HEK293 (cell line): ENCODE data around the gene NEK8.

Experiments used
- CTCF ChIA-PET: fragments of 350-600 bp; formaldehyde crosslinking; extraction: SDS; loops from one replicate; lab custom pipeline; 2021; ENCODE audit warnings: antibody characterized with exemption; lab: Yijun Ruan, JAX
- POLR2A ChIA-PET: fragments of 300-600 bp; formaldehyde crosslinking; extraction: SDS; loops from one replicate; lab custom pipeline; 2020; ENCODE audit warnings: antibody characterized with exemption, inconsistent platforms; lab: Yijun Ruan, JAX
- H3K27ac ChIP-seq: fragments of 200-500 bp; sonication (Bioruptor generic); 2 replicates; pipeline ENCODE4 v1.5.1; 2014; ENCODE audit warnings: low read depth, low read length, control low read depth, inconsistent platforms; ENCODE audit errors: extremely low read depth
- H3K36me3 ChIP-seq, 2 experiments: fragments of 200-500 bp in 1 of 2; sonication (Bioruptor generic) in 1 of 2; 1 replicate in 1 of 2; 2 replicates in 1 of 2; pipeline ENCODE4 v1.5.1; 2014 to 2017; ENCODE audit warnings: inconsistent platforms in 2 of 2, low read length in 2 of 2; ENCODE audit not compliant: control insufficient read depth in 2 of 2, insufficient read depth in 1 of 2
- H3K4me1 ChIP-seq: fragments of 200-500 bp; sonication (Bioruptor generic); 2 replicates; pipeline ENCODE4 v1.5.1; 2014; ENCODE audit warnings: mild to moderate bottlenecking, low read length, inconsistent platforms; ENCODE audit not compliant: control insufficient read depth, insufficient read depth
- H3K4me3 ChIP-seq: 2 replicates; pipeline ENCODE4 v1.5.1; 2011; ENCODE audit warnings: low read depth, mild to moderate bottlenecking, control low read depth, low read length, moderate library complexity
- H3K9me3 ChIP-seq: fragments of 200-500 bp; sonication (Bioruptor generic); 2 replicates; pipeline ENCODE4 v1.5.1; 2014; ENCODE audit warnings: low read depth, low read length, inconsistent platforms; ENCODE audit not compliant: control insufficient read depth, insufficient read depth
- ATF2 ChIP-seq: fragments of 450-650 bp; formaldehyde crosslinking; IDR thresholded peaks from 2 replicates; pipeline ENCODE4 v1.5.1; 2016; ENCODE audit warnings: missing biosample characterization, missing genetic modification characterization, low read depth
- BCL11A ChIP-seq: fragments of 450-650 bp; formaldehyde crosslinking; IDR thresholded peaks from 2 replicates; pipeline ENCODE4 v1.5.1; 2016; ENCODE audit warnings: low read depth, missing biosample characterization, missing genetic modification characterization
- EGR2 ChIP-seq: fragments of 450-650 bp; formaldehyde crosslinking; IDR thresholded peaks from 2 replicates; pipeline ENCODE4 v1.5.1; 2016; ENCODE audit warnings: low read depth, missing biosample characterization, missing genetic modification characterization
- PRDM10 ChIP-seq: fragments of 450-650 bp; formaldehyde crosslinking; IDR thresholded peaks from 2 replicates; pipeline ENCODE4 v1.5.1; 2016; ENCODE audit warnings: missing biosample characterization, missing genetic modification characterization
- ZNF16 ChIP-seq: fragments of 450-650 bp; formaldehyde crosslinking; IDR thresholded peaks from 2 replicates; pipeline ENCODE4 v1.5.1; 2016; ENCODE audit warnings: low read depth, missing biosample characterization, missing genetic modification characterization
- ZNF366 ChIP-seq: fragments of 450-650 bp; formaldehyde crosslinking; conservative IDR thresholded peaks from 2 replicates; pipeline ENCODE4 v1.5.1; 2016; ENCODE audit warnings: missing biosample characterization, missing genetic modification characterization
- ZNF394 ChIP-seq: fragments of 450-650 bp; formaldehyde crosslinking; IDR thresholded peaks from 2 replicates; pipeline ENCODE4 v1.5.1; 2016; ENCODE audit warnings: missing biosample characterization, missing genetic modification characterization, mild to moderate bottlenecking, moderate library complexity, borderline replicate concordance
- ZNF600 ChIP-seq: fragments of 450-650 bp; formaldehyde crosslinking; IDR thresholded peaks from 2 replicates; pipeline ENCODE4 v1.5.1; 2016; ENCODE audit warnings: missing biosample characterization, missing genetic modification characterization
- ZNF629 ChIP-seq: fragments of 450-650 bp; formaldehyde crosslinking; IDR thresholded peaks from 2 replicates; pipeline ENCODE4 v1.5.1; 2017; ENCODE audit warnings: missing biosample characterization, missing genetic modification characterization
- ZNF792 ChIP-seq: fragments of 450-650 bp; formaldehyde crosslinking; IDR thresholded peaks from 2 replicates; pipeline ENCODE4 v1.5.1; 2016; ENCODE audit warnings: missing biosample characterization, missing genetic modification characterization
- ZXDB ChIP-seq: fragments of 450-650 bp; formaldehyde crosslinking; IDR thresholded peaks from 2 replicates; pipeline ENCODE4 v1.5.1; 2016; ENCODE audit warnings: missing biosample characterization, missing genetic modification characterization
- TF ChIP-seq, protein P1 (sequence below): fragments of 450-650 bp; formaldehyde crosslinking; IDR thresholded peaks from 2 replicates; pipeline ENCODE4 v1.5.1; 2016; ENCODE audit warnings: missing biosample characterization, missing genetic modification characterization
- TF ChIP-seq, protein P2 (sequence below): fragments of 450-650 bp; formaldehyde crosslinking; IDR thresholded peaks from 2 replicates; pipeline ENCODE4 v1.5.1; 2016; ENCODE audit warnings: missing biosample characterization, missing genetic modification characterization
- TF ChIP-seq, protein P3 (sequence below): fragments of 450-650 bp; formaldehyde crosslinking; IDR thresholded peaks from 2 replicates; pipeline ENCODE4 v1.5.1; 2016; ENCODE audit warnings: missing biosample characterization, missing genetic modification characterization
- TF ChIP-seq, protein P4 (sequence below): fragments of 450-650 bp; formaldehyde crosslinking; IDR thresholded peaks from 2 replicates; pipeline ENCODE4 v1.5.1; 2016; ENCODE audit warnings: missing biosample characterization, missing genetic modification characterization

NEK8 gene

GRCh38 chr17:28720997-28721329 is 7.6 kb upstream of the NEK8 start (continued):
- peak; percentile 20; the same call in 1 of the 2 replicates for TF ChIP-seq PRDM10
- peak; percentile 11; the same call in 1 of the 2 replicates for TF ChIP-seq ZXDB (tag by site-specific recombination)
- TF ChIP-seq ZNF394, result 0 out of 2 replicates have a peak, but pooled peaks have one; percentile 12

- ChIA-PET POLR2A (interaction anchor here (0.5 to 4.3 kb wide), 6 partner anchors 10 to 454 kb away, joined by 3 to 190 read pairs (median 4); partner anchors contain the start of gene PROCA1), CTCF (interaction anchor here (0.7 to 13.6 kb wide), 3 partner anchors 24 to 684 kb away, joined by 3 to 445 read pairs (median 4); partner anchors contain the start of gene TRAF4)
- peaks cover 26 to 53% of the 10 kb centered on the region in 2 experiments for H3K36me3 ChIP-seq
These were observed 6.0 kb upstream of the NEK8 start for GRCh38 chr17:28722417-28723158.

GRCh38 chr17:28723159-28723835 is 5.3 kb upstream of the NEK8 start:
- Histone ChIP-seq H3K36me3 (peaks cover 26 to 53% of the 10 kb centered on the region in 2 experiments), H3K27ac (peak overlapping the region; percentile 90), H3K9me3 (no peaks in the 10 kb centered on the region), H3K4me1 (peaks cover 17% of the 10 kb centered on the region), H3K4me3 (no peak overlapping the region)
- ChIA-PET POLR2A (interaction anchor here (0.7 to 6.7 kb wide), 5 partner anchors 10 to 455 kb away, joined by 3 to 448 read pairs (median 29); partner anchors contain the start of genes PROCA1, SDF2, SUPT6H and TRAF4), CTCF (interaction anchor here (0.7 to 13.6 kb wide), 2 partner anchors 24 to 683 kb away, joined by 3 to 445 read pairs; partner anchors contain the start of gene TRAF4)
- TF ChIP-seq BCL11A (tag by site-specific recombination) (no peak), EGR2 (tag by site-specific recombination) (0 out of 2 replicates have a peak, but pooled peaks have one; percentile 44), ZNF366 (tag by site-specific recombination) (0 out of 2 replicates have a peak, but pooled peaks have one; percentile 29), ZNF792 (no peak), ZNF16 (no peak), ATF2 (tag by site-specific recombination) (no peak)
- TF ChIP-seq, protein P1, sequence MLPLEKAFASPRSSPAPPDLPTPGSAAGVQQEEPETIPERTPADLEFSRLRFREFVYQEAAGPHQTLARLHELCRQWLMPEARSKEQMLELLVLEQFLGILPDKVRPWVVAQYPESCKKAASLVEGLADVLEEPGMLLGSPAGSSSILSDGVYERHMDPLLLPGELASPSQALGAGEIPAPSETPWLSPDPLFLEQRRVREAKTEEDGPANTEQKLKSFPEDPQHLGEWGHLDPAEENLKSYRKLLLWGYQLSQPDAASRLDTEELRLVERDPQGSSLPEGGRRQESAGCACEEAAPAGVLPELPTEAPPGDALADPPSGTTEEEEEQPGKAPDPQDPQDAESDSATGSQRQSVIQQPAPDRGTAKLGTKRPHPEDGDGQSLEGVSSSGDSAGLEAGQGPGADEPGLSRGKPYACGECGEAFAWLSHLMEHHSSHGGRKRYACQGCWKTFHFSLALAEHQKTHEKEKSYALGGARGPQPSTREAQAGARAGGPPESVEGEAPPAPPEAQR (tag by site-specific recombination), result no peak
- TF ChIP-seq, protein P2, sequence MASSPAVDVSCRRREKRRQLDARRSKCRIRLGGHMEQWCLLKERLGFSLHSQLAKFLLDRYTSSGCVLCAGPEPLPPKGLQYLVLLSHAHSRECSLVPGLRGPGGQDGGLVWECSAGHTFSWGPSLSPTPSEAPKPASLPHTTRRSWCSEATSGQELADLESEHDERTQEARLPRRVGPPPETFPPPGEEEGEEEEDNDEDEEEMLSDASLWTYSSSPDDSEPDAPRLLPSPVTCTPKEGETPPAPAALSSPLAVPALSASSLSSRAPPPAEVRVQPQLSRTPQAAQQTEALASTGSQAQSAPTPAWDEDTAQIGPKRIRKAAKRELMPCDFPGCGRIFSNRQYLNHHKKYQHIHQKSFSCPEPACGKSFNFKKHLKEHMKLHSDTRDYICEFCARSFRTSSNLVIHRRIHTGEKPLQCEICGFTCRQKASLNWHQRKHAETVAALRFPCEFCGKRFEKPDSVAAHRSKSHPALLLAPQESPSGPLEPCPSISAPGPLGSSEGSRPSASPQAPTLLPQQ, result no peak
- TF ChIP-seq, protein P3, sequence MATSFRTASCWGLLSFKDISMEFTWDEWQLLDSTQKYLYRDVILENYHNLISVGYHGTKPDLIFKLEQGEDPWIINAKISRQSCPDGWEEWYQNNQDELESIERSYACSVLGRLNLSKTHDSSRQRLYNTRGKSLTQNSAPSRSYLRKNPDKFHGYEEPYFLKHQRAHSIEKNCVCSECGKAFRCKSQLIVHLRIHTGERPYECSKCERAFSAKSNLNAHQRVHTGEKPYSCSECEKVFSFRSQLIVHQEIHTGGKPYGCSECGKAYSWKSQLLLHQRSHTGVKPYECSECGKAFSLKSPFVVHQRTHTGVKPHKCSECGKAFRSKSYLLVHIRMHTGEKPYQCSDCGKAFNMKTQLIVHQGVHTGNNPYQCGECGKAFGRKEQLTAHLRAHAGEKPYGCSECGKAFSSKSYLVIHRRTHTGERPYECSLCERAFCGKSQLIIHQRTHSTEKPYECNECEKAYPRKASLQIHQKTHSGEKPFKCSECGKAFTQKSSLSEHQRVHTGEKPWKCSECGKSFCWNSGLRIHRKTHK (tag by site-specific recombination), result no peak
- TF ChIP-seq, protein P4, sequence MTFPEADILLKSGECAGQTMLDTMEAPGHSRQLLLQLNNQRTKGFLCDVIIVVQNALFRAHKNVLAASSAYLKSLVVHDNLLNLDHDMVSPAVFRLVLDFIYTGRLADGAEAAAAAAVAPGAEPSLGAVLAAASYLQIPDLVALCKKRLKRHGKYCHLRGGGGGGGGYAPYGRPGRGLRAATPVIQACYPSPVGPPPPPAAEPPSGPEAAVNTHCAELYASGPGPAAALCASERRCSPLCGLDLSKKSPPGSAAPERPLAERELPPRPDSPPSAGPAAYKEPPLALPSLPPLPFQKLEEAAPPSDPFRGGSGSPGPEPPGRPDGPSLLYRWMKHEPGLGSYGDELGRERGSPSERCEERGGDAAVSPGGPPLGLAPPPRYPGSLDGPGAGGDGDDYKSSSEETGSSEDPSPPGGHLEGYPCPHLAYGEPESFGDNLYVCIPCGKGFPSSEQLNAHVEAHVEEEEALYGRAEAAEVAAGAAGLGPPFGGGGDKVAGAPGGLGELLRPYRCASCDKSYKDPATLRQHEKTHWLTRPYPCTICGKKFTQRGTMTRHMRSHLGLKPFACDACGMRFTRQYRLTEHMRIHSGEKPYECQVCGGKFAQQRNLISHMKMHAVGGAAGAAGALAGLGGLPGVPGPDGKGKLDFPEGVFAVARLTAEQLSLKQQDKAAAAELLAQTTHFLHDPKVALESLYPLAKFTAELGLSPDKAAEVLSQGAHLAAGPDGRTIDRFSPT, result no peak

More at GRCh38 chr17:28722417-28723158, 6.0 kb upstream of the NEK8 start:
- TF ChIP-seq ZNF629, result 0 out of 2 replicates have a peak, but pooled peaks have one; percentile 4
- TF ChIP-seq ZNF600, result no peak
- Histone ChIP-seq H3K4me3 (no peak overlapping the region; the same call in 1 of the 2 replicates), H3K9me3 (no peaks in the 10 kb centered on the region), H3K27ac (peak overlapping the region; percentile 90), H3K4me1 (peaks cover 21% of the 10 kb centered on the region)
